PC-3 (cell line): ENCODE data around the gene LSR.

Experiments used
- CTCF ChIP-seq: fragments of 300-600 bp; sonication (generic); conservative IDR thresholded peaks from 2 replicates; pipeline ENCODE4 v1.5.1; 2017; ENCODE audit warnings: antibody characterized with exemption, low read depth, mild to moderate bottlenecking, low read length
- EZH2 ChIP-seq: fragments of 300-600 bp; sonication (generic); IDR thresholded peaks from one replicate; pipeline ENCODE4 v1.6.1; 2017; ENCODE audit warnings: antibody characterized with exemption, mild to moderate bottlenecking, low read length; ENCODE audit not compliant: unreplicated experiment
- EZH2phosphoT487 ChIP-seq: fragments of 300-600 bp; sonication (generic); IDR thresholded peaks from 2 replicates; pipeline ENCODE4 v1.6.1; 2018; ENCODE audit warnings: mild to moderate bottlenecking, antibody characterized with exemption, low read length, borderline replicate concordance

GRCh38 chr19:35293808-35294207, 45.0 kb downstream of the LSR start:
- TF ChIP-seq CTCF, result no peak
- no peak for TF ChIP-seq EZH2
- TF ChIP-seq EZH2phosphoT487, result no peak
